ENCODE results near the gene ANXA5.

ANXA5 gene

DNA sequence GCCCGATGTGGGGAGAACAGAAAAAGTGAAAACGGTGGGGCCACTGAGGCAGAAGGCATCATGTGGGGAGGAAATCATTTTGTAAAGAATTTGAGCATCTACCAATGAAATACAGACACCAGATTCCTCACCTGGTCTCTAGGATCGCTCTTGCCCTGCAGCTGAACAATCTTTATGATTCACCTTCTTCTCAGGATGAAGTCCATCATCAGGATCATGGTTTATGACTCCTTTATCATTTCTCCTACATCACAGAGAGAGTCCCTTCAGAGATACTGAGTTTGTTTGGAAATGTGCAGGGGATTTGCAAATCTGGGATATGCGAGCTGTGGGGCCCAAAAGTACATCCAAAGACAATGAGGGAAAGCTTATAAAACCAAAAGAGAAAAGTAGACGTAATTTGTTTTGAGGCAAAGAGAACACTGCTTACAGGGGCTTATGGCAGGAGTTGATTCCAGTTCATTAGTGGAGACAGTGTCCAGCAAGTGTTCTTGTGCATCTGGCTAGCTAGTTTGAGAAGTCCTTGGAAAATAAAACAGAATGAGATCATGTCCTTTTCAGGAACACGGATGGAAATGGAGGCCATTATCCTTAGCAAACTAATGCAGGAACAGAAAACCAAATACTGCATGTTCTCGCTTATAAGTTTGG is 15.3 kb upstream of the ANXA5 start:
- DNase-seq (ENCODE audit: low read depth in 2 of 2): no peak

GRCh38 chr4:121711263-121712000 is 14.7 kb upstream of the ANXA5 start:
- DNase-seq (ENCODE audit: low read depth in 2 of 2): no peak

- DNase-seq (ENCODE audit: low read depth in 2 of 2): no peak
These were observed 13.1 kb upstream of the ANXA5 start for GRCh38 chr4:121709766-121710405.

GRCh38 chr4:121707344-121707743 is 10.6 kb upstream of the ANXA5 start:
- DNase-seq (ENCODE audit: low read depth in 2 of 2): no peak

DNA sequence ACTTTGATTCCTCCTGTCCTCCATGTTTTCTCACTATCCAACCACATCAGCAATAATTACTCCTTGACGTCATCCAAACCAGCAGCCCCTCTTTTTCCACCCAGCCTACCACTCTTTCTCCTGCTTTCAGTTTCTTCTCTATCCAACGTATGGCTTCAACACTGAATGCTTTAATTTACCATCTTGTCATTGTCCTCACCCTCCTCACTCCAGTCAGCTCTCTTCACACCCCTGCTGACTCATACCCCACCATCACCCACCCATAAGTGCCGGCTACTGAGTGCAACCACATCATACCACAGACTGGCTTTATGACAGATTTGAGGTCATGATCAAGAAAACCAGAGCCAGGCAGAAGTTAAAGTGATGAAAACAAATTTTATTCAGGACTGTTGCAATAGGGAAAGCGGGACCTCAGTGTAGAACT is 9.8 kb upstream of the ANXA5 start:
- DNase-seq (ENCODE audit: low read depth in 2 of 2): no peak

DNA sequence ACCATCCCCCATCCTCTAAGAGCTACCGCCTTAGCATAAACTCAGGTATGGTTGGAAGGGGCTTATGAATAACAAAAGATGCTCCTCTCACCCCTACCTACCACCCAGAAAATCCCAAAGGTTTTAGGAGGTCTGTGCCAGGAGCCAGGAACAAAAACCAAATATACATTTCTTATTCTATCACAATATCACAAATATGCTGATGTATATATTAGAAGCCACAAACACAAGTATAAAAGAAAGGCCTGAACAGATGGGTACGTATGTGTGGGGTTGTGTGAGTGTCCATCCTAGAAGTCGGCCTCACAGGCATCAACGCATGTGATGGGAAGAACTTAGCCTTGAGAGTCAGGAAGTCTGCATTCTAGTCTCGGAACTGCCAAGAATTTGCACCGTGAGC is 8.7 kb upstream of the ANXA5 start:
- no peak for DNase-seq (ENCODE audit: low read depth in 2 of 2)

DNA sequence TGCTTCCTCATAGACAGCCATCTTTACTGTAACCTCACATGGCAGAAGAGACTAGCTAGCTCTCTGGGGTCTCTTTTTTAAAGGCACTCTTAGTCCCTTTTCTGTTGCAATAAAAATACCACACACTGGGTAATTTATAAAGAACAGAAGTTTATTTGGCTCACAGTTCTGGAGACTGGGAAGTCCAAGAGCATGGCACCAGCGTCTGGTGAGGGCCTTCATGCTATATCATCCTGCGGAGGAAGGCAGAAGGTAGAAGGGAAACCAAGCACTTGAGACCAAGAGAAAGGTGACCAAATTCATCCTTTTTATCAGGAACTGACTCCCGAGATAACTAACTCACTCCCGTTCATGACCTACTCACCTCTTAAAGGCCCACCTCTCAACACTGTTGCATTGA is 5.4 kb upstream of the ANXA5 start:
- DNase-seq (ENCODE audit: low read depth in 2 of 2): no peak

GRCh38 chr4:121701263-121701662 is 4.5 kb upstream of the ANXA5 start:
- no peak for DNase-seq (ENCODE audit: low read depth in 2 of 2)

DNA sequence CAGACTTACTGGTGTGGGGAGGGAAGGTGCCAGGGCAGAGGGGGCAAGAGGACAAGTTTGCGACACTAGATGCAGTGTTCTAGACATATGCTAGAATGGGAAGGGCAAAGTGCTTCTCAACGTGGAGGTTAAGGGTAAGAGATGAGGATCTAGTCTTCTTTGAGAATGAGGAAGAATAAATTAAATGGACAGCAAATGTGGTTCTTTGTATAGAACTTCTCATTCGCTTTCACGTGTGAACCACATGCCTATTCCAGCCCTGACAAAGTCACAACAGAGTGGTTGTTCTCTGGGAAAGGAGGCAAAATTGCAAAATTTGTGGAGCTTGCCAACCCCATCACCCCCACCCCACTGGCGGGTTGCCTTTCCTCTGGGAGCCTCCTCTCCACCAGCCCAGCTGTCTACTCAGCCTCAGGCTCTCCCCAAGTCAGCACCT is 1.5 kb upstream of the ANXA5 start:
- DNase-seq (ENCODE audit: low read depth in 2 of 2): no peak

DNA sequence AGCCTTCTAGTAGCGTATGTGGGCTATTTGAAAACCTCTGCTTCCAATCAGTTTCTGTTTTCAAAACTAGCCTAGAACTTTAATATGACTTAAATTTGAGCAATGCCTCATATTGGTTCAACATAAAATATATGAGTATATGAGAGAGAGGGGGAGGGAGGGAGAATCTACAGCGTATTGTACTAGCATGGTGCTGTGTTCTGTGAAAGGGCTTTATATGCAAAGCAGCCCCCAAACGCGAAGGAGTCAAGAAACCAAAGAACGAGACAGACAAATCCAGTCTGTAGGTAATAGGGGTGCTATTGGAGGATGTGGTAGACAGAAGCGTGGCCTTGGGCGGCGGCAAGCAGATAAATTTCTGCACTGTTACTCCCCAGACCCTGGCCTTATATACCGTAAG is 784 bp upstream of the ANXA5 start:
- no peak for DNase-seq (ENCODE audit: low read depth in 2 of 2)

- peak in 1 of 2 donors; percentile 27 for DNase-seq (ENCODE audit: low read depth in 2 of 2)
These were observed 605 bp downstream of the ANXA5 start for GRCh38 chr4:121696170-121696580.

- DNase-seq (ENCODE audit: low read depth in 2 of 2): no peak
These were observed 2.9 kb downstream of the ANXA5 start for GRCh38 chr4:121693886-121694285.

GRCh38 chr4:121693450-121693849 is 3.3 kb downstream of the ANXA5 start:
- no peak for DNase-seq (ENCODE audit: low read depth in 2 of 2)

- no peak for DNase-seq (ENCODE audit: low read depth in 2 of 2)
These were observed 4.5 kb downstream of the ANXA5 start for GRCh38 chr4:121692261-121692660.

GRCh38 chr4:121690001-121690400 is 6.8 kb downstream of the ANXA5 start:
- no peak for DNase-seq (ENCODE audit: low read depth in 2 of 2)

GRCh38 chr4:121688701-121689100 is 8.1 kb downstream of the ANXA5 start:
- no peak for DNase-seq (ENCODE audit: low read depth in 2 of 2)

DNA sequence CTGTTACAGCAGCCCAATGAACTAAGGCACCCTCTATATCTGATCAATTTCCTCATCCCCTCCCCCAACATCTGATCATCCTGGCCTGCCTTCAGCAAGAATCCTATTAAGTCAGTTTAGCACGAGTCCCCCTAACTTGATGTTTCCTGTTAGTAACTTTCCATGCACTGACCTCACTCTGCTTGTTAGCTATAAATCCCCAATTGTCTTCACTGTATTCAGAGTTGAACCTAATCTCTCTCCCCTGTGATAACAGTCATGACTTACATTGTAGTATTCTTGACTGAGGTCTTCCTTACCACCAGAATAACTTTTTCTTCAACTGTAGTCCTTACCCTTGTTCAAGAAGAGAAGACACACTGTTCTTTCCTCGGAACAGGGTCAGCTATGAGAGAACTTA is 8.5 kb downstream of the ANXA5 start:
- DNase-seq (ENCODE audit: low read depth in 2 of 2): no peak

- DNase-seq (ENCODE audit: low read depth in 2 of 2): no peak
These were observed 10.5 kb downstream of the ANXA5 start for GRCh38 chr4:121686255-121686654.

DNA sequence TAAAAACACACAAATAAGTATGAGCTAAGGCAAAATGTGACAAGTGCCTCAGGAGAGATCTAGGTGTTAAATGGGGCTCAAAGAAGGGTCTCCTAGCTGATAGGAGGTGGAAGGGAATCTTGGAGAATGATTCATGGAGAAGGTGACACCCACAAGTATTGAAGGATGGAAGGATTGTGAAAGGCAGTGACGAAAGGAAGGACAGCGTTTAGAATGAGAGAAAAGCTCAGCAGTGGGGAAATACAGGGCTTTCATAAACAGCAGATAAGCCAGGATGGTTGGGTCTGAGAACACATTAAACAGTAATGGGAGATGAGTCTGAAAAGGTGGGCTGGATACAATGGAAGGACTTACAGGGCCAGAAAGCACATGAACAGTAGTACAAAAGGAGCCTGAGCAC is 11.5 kb downstream of the ANXA5 start:
- DNase-seq (ENCODE audit: low read depth in 2 of 2): no peak

- no peak for DNase-seq (ENCODE audit: low read depth in 2 of 2)
These were observed 12.2 kb downstream of the ANXA5 start for GRCh38 chr4:121684561-121684960.

- DNase-seq (ENCODE audit: low read depth in 2 of 2): no peak
These were observed 12.8 kb downstream of the ANXA5 start for GRCh38 chr4:121684016-121684415.

- DNase-seq (ENCODE audit: low read depth in 2 of 2): no peak
These were observed 16.2 kb downstream of the ANXA5 start for GRCh38 chr4:121680571-121680970.

- DNase-seq (ENCODE audit: low read depth in 2 of 2): no peak
These were observed 16.8 kb downstream of the ANXA5 start for GRCh38 chr4:121679951-121680350.
